LNCAP (cell line): ENCODE data around the gene MSI2.

Experiments used
- TF ChIP-seq, protein P1 (sequence below): fragments of 450-650 bp; IDR thresholded peaks from 2 replicates; pipeline ENCODE4 v1.5.1; 2017; ENCODE audit warnings: mild to moderate bottlenecking

MSI2 gene

GRCh38 chr17:57512691-57513090, 256.4 kb downstream of the MSI2 start:
- TF ChIP-seq, protein P1, sequence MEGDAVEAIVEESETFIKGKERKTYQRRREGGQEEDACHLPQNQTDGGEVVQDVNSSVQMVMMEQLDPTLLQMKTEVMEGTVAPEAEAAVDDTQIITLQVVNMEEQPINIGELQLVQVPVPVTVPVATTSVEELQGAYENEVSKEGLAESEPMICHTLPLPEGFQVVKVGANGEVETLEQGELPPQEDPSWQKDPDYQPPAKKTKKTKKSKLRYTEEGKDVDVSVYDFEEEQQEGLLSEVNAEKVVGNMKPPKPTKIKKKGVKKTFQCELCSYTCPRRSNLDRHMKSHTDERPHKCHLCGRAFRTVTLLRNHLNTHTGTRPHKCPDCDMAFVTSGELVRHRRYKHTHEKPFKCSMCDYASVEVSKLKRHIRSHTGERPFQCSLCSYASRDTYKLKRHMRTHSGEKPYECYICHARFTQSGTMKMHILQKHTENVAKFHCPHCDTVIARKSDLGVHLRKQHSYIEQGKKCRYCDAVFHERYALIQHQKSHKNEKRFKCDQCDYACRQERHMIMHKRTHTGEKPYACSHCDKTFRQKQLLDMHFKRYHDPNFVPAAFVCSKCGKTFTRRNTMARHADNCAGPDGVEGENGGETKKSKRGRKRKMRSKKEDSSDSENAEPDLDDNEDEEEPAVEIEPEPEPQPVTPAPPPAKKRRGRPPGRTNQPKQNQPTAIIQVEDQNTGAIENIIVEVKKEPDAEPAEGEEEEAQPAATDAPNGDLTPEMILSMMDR, result no peak

GRCh38 chr17:57513569-57513968, 257.2 kb downstream of the MSI2 start:
- TF ChIP-seq, protein P1, result no peak

- TF ChIP-seq, protein P1, result no peak
These were observed 258.3 kb downstream of the MSI2 start for GRCh38 chr17:57514614-57515013.

GRCh38 chr17:57515662-57516211, 259.4 kb downstream of the MSI2 start:
- TF ChIP-seq, protein P1, result no peak

DNA sequence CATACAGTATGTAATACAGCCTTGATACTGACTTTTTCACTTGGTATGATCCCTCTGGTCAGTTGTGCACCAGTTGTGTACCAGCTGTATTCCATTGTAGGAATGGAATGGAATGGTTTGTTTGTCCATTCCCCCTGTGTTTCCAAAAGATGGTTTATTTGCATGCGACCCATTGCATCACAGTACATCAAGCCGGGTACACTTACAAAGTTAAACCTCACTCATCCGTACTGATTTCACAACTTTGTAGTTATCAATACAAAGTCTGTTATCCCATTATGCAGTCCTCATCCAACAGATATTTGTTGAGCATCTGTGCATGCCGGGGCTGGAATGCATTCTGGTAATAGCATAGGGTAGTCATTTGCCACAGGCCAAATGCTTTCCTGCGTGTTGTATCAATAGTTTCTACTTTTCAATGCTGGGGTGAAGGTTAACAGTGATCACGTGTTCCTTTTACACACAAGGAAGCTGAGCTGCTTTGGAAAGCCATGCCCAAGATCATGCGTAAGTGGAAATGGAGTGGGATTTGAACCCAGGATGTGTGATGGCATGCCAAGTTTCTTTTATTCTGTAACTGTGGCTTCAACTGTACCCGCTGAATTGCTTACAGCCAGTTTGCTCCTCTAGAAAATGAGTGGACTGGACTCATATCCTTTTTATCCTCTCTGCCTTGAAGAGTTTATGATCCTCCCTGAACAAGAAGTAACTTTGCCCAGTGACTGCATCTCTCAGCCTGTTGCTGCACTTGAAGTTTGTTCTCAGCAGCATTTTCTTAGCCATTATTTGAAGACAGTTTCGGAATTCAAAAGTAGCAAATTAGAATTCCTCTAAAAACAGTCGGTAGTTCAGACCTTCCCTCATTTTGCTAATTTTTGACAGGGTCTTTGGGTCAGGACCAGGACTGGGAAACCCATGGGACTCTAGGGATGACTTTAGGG, 260.2 kb downstream of the MSI2 start:
- TF ChIP-seq, protein P1, result no peak

DNA sequence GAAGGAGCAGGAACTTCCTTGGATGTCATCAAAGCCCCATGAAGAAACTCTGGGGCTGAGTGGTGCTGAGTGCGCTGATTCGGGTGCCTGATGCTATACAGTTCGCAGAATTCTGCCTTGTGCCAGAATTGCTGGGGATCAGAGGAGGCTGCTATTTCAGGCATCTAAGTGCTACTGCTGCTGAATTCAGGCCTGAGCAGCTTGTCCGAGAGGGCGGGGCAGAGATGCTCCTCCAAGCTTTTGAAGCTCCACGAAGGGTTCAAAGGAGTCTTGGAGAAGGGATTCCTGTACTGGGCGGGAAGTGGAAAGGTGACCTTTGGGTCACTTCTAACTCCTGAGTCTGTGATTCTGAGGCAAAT, 260.9 kb downstream of the MSI2 start:
- TF ChIP-seq, protein P1, result no peak

DNA sequence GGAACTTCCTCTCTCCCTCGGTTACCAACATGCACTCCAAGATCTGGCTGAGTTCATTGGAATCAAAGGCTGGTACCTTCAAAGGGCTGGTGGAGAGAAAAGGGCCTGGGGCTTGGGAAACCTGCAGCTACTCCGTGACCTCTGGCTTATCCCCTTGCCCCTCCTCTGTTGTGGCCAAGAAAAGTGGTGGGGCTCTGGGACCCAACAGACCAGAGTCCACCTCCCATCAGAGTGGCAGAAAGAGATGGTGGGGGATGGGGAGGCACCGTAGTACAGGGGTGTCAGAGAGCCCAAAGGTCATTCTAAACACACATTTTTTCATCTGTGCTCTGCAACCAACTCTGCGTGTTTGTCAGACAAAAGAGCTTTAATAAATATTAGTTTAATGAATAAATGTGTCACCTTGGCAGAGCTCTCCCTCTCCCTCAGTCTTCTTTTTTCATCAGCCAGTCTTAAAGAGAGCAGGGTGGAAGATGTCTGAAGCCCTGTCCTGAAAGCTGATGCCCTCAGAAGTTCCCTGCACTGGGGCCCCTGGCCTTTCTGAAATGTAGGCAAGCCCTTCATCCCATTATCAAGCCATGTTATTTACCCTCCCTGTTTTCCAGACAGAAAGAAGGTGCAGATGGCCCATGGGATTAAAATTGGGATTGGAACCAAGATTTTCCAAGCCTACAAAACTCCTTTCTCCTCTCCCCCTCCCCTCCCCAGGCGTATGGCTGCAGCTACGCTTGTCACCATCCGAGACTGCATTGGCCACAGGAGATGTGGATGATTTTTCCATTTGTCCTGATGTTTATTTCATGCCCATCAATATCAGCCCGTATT, 261.5 kb downstream of the MSI2 start:
- TF ChIP-seq, protein P1, result no peak
